Psoas muscle (tissue), 8 donors: ENCODE measurements around the gene TMEM184A. TPM values are rescaled to one million over a fixed set of nuclear protein-coding genes. Genes with fewer than 3 reads are reported as not detected.

Source experiments
- ATAC-seq, 4 donors: fragments of 200-7000 bp; cut with Tn5 transposase; one replicate each; pipeline ENCODE4 v1.9.1; 2020; ENCODE audit warnings: moderate library complexity in 3 of 4, mild to moderate bottlenecking in 2 of 4
- DNase-seq, 2 donors: peaks; one replicate each; pipeline ENCODE4 v3.0.0-alpha.2; 2020
- H3K27ac ChIP-seq: fragments of 200-600 bp; one replicate; pipeline ENCODE4 v1.8.0; 2022
- H3K27me3 ChIP-seq, 3 donors: fragments of 200-600 bp in 1 of 3; one replicate each; pipeline versions ENCODE4 v1.6.1 to v1.8.0; 2013 to 2022; ENCODE audit warnings: low read length in 2 of 3, mild to moderate bottlenecking in 2 of 3, moderate library complexity in 1 of 3; ENCODE audit not compliant: insufficient read depth in 3 of 3
- H3K36me3 ChIP-seq, 2 donors: fragments of 200-600 bp in 1 of 2; one replicate each; pipeline versions ENCODE4 v1.6.1 to v1.8.0; 2013 to 2022; ENCODE audit warnings: low read depth in 1 of 2, mild to moderate bottlenecking in 1 of 2, moderate library complexity in 1 of 2; ENCODE audit not compliant: insufficient read depth in 1 of 2
- H3K4me1 ChIP-seq: fragments of 200-600 bp; one replicate; pipeline ENCODE4 v1.8.0; 2022
- H3K4me3 ChIP-seq: fragments of 200-600 bp; one replicate; pipeline ENCODE4 v1.8.0; 2022; ENCODE audit warnings: mild to moderate bottlenecking
- H3K9me3 ChIP-seq: fragments of 200-600 bp; one replicate; pipeline ENCODE4 v1.8.0; 2022
- WGBS, 3 donors: extraction: QIAGEN DNeasy Blood & Tissue Kit; methylation state at CpG; one replicate each; pipeline versions ENCODE4 v1.1.6 to v1.1.7; 2013; 5-methylcytosine and 5-hydroxymethylcytosine counted together
- intact Hi-C, 2 donors: fragments of 100-400 bp; cut with DNase I; formaldehyde crosslinking; loops; one replicate each; pipeline versions ENCODE4 v1.11.0 to v1.14.2; 2022
- polyA plus RNA-seq, 3 donors: library from polyadenylated mRNA; stranded (reverse); fragments of 200-250 nt; gene quantifications; one replicate each; pipeline ENCODE4 v1.2.3, GENCODE V29; 2013
- total RNA-seq, 4 donors: library from RNA; stranded (reverse); fragmentation: NEBNext Ultra II Directional in 2 of 4; extraction: Animal tissue kit (Norgen Biotek cat#: 25700) in 2 of 4; gene quantifications; one replicate each; pipeline versions ENCODE4 v1.2.1 to v1.2.4, GENCODE V29; 2021 to 2023
- TF ChIP-seq, protein P1 (sequence below): fragments of 200-600 bp; IDR thresholded peaks from one replicate; pipeline ENCODE4 v1.8.0; 2022; ENCODE audit warnings: antibody characterized with exemption
- donor health status: healthy with polysubstance abuse.
- donor health status: DM: no; HTN: no; CAD: no; lungs with moderate emphysema.
- donor health status: Bipolar disorder and iron deficiency.
- donor health status: healthy.
- donor health status: DM: yes; HTN: yes; CAD: no.
- donor health status: DM: no; HTN: no; CAD: no.
- donor health status: DM: no; HTN: no; CAD: no.
- donor health status: DM: yes; HTN: yes; CAD: no.

Gene TMEM184A
- total and polyA plus RNA-seq, 7 donors = 0.40 to 6.0 (median 2.8) TPM

DNA sequence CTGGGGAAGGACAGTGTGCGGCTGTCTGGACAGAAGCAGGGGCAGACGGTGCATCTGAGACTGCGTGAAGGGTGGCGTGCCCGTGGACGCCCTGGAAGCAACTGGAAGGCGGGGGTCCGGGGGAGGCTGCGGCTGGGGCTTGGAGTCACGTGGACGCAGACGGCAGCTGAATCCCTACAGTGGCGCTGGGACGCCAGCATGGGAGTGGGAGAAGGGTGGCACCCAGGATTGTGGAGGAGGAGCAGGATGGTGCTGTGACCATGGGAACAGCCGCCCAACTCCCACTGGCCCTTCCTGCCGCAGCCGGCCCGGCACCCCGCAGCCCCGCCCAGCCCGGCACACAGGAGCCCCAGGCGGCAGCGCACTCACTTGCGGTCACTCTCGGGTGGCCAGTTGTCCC lies 61.6 kb downstream of the TMEM184A start:
- H3K27ac ChIP-seq = no peak overlapping the region
- 86 to 91% (median 91%) methylated on average over 23 to 25 of the region's 25 CpGs for WGBS, 3 donors
- no peaks in the 10 kb centered on the region for H3K27me3 ChIP-seq
- no peak overlapping the region for H3K4me3 ChIP-seq
- peaks cover 3 to 90% of the 10 kb centered on the region in 2 donors for H3K36me3 ChIP-seq
- no peaks in the 10 kb centered on the region for H3K9me3 ChIP-seq
- DNase-seq (no peak), ATAC-seq (no peak)
- TF ChIP-seq, protein P1, sequence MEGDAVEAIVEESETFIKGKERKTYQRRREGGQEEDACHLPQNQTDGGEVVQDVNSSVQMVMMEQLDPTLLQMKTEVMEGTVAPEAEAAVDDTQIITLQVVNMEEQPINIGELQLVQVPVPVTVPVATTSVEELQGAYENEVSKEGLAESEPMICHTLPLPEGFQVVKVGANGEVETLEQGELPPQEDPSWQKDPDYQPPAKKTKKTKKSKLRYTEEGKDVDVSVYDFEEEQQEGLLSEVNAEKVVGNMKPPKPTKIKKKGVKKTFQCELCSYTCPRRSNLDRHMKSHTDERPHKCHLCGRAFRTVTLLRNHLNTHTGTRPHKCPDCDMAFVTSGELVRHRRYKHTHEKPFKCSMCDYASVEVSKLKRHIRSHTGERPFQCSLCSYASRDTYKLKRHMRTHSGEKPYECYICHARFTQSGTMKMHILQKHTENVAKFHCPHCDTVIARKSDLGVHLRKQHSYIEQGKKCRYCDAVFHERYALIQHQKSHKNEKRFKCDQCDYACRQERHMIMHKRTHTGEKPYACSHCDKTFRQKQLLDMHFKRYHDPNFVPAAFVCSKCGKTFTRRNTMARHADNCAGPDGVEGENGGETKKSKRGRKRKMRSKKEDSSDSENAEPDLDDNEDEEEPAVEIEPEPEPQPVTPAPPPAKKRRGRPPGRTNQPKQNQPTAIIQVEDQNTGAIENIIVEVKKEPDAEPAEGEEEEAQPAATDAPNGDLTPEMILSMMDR = no peak
- intact Hi-C loops = loop anchor here in 1 of 2 donors (2.0 kb wide), 1 partner anchor 16 kb away; no protein-coding TSS in a partner anchor
- no peaks in the 10 kb centered on the region for H3K4me1 ChIP-seq

DNA sequence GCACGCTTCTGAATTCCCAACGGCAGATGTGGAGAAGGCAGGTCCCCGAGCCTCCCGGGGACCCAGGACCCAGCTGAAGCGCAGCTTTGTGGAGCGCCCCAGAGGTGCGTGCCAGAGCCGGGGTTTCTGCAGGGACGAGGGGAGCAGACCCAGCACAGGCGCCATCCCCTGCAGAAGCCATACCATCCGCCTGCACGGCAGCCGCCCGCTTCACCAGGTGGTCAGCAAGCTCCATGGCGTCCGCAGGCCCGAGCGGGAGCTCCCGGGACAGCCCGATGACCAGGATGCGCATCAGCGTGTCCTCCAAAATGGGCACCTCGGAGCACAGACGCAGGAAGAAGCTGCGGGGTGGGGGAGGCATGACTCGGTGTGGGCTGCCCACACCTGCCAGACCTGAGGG lies 62.4 kb downstream of the TMEM184A start:
- peaks cover 0 to 90% of the 10 kb centered on the region in 2 donors for H3K36me3 ChIP-seq
- 93% methylated on average over 26 of the region's 26 CpGs for WGBS, 3 donors
- no peak for ATAC-seq
- no peaks in the 10 kb centered on the region for H3K9me3 ChIP-seq
- TF ChIP-seq, protein P1 = no peak
- no peaks in the 10 kb centered on the region for H3K27me3 ChIP-seq
- DNase-seq = no peak
- no peak overlapping the region for H3K27ac ChIP-seq
- no peaks in the 10 kb centered on the region for H3K4me1 ChIP-seq
- no peak overlapping the region for H3K4me3 ChIP-seq
- intact Hi-C loops = no loop called here

DNA sequence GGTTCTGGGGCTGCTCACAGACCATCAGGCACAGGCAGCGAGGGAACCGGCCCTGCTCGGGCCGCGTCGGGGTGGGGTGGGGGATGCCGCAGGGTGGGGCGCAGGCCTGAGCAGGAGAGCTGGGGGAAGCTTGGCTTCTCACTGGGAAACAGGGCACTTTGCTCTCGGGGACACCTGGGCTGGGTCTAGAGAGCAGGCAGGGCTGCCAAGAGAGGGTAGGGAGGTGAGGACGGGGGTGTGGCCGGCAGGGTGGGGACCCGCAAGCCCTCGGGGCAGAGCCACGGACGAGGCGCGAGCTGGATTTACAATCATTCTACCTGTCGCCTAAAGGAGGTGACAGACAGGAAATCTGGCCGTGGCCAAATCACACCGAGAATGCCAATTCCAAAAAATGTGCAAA lies 62.9 kb downstream of the TMEM184A start:
- Histone ChIP-seq H3K9me3 (no peaks in the 10 kb centered on the region), H3K27me3 (no peaks in the 10 kb centered on the region), H3K27ac (no peak overlapping the region), H3K4me1 (no peaks in the 10 kb centered on the region), H3K4me3 (no peak overlapping the region), H3K36me3 (peaks cover 0 to 91% of the 10 kb centered on the region in 2 donors)
- TF ChIP-seq, protein P1 = no peak
- intact Hi-C loops = no loop called here
- DNase-seq = no peak
- ATAC-seq = no peak
- 92 to 95% (median 93%) methylated on average over 20 of the region's 20 CpGs for WGBS, 3 donors

DNA sequence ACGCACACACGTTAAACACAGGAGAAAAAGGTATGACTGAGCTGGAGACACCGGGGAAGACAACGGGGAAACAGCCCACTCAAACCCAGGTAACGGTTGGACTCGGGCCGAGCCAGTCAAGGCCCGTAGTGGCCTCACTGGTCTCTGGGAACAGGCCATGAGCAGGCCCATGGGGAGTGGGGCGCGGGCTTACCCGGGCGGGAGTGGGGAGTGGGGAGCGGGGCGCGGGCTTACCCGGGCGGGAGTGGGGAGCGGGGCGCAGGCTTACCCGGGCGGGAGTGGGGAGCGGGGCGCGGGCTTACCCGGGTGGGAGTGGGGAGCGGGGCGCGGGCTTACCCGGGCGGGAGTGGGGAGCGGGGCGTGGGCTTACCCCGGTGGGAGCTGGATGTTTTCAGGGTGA lies 63.4 kb downstream of the TMEM184A start:
- intact Hi-C loops = no loop called here
- no peak for ATAC-seq
- Histone ChIP-seq H3K4me3 (no peak overlapping the region), H3K27ac (no peak overlapping the region), H3K36me3 (peaks cover 0 to 91% of the 10 kb centered on the region in 2 donors), H3K4me1 (no peaks in the 10 kb centered on the region), H3K9me3 (no peaks in the 10 kb centered on the region), H3K27me3 (no peaks in the 10 kb centered on the region)
- TF ChIP-seq, protein P1 = no peak
- DNase-seq = no peak
- 88 to 96% (median 91%) methylated on average over 25 to 33 of the region's 33 CpGs for WGBS, 3 donors

Other genes with a start within 250 kb of the TMEM184A start
- gene MICALL2, start 96.7 kb downstream of the TMEM184A start, total RNA-seq = 10 to 100 TPM in 2 of 4 donors, 1 to 10 TPM in 2; 4.6 to 12.0 (median 8.9) TPM
- gene MICALL2, start 96.7 kb downstream of the TMEM184A start, polyA plus RNA-seq = 10 to 100 TPM in 1 of 3 donors, 1 to 10 TPM in 2; 4.9 to 10.9 (median 5.0) TPM
- 10 to 100 TPM; 61.3 to 77.6 (median 68.9) TPM for gene INTS1, start 51.8 kb downstream of the TMEM184A start, total RNA-seq
- 10 to 100 TPM; 38.8 to 70.7 (median 44.0) TPM for gene INTS1, start 51.8 kb downstream of the TMEM184A start, polyA plus RNA-seq
- 100 to 1,000 TPM in 1 of 4 donors, 10 to 100 TPM in 3; 59.1 to 103 (median 77.5) TPM for gene MAFK, start 25.5 kb downstream of the TMEM184A start, total RNA-seq
- 100 to 1,000 TPM in 1 of 3 donors, 10 to 100 TPM in 2; 36.7 to 138 (median 62.9) TPM for gene MAFK, start 25.5 kb downstream of the TMEM184A start, polyA plus RNA-seq
- gene PSMG3, start 13.8 kb upstream of the TMEM184A start, total RNA-seq = 10 to 100 TPM; 11.8 to 18.2 (median 14.6) TPM
- 10 to 100 TPM; 33.4 to 59.1 (median 54.1) TPM for gene PSMG3, start 13.8 kb upstream of the TMEM184A start, polyA plus RNA-seq
- under 1 TPM; 0.46 to 0.73 (median 0.66) TPM for gene ELFN1, start 114.1 kb upstream of the TMEM184A start, total RNA-seq
- gene ELFN1, start 114.1 kb upstream of the TMEM184A start, polyA plus RNA-seq = under 1 TPM; 0.11 to 0.87 (median 0.27) TPM